ENCODE data around the gene CHCHD4. TPM values are rescaled to one million over a fixed set of nuclear protein-coding genes. Genes with fewer than 3 reads are reported as not detected.
"Not testable (repeated sequence)": the region's sequence is repeated elsewhere in the genome, so short reads cannot be mapped to it uniquely, and the experiment has no call there.

The CHCHD4 gene
- total and polyA plus RNA-seq, 3 donors from 2014 or later: 13.3 to 19.1 (median 15.7) TPM

- DNase-seq: no peak
- no peaks in the 10 kb centered on the region for H3K9me3 ChIP-seq
- no peak overlapping the region for H3K4me3 ChIP-seq
- H3K36me3 ChIP-seq (ENCODE audit: low read depth, missing control alignments): no peaks in the 10 kb centered on the region
- 97 to 98% methylated on average over 6 to 7 of the region's 7 CpGs for WGBS, 2 donors
- peak in 1 of 3 experiments; percentile 17 for TF ChIP-seq CTCF (IDR thresholded peaks at IDR 0.05)
- no peak for TF ChIP-seq POLR2A (IDR thresholded peaks at IDR 0.05)
- no peaks in the 10 kb centered on the region for H3K4me1 ChIP-seq
- intact Hi-C loops (cut with DNase I; ENCODE audit: low total_unique reads): no loop called here
- no peaks in the 10 kb centered on the region for H3K27me3 ChIP-seq
- H3K27ac ChIP-seq: no peak overlapping the region
These were observed 10.6 kb downstream of the CHCHD4 start for GRCh38 chr3:14113965-14114635.

GRCh38 chr3:14110699-14111098, 14.0 kb downstream of the CHCHD4 start:
- DNase-seq: no peak
- intact Hi-C loops (cut with DNase I; ENCODE audit: low total_unique reads): no loop called here
- TF ChIP-seq CTCF (IDR thresholded peaks at IDR 0.05): no peak
- no peak for TF ChIP-seq POLR2A (IDR thresholded peaks at IDR 0.05)
- 74 to 77% methylated on average over 4 of the region's 4 CpGs for WGBS, 2 donors
- Histone ChIP-seq H3K9me3 (no peaks in the 10 kb centered on the region), H3K27ac (no peak overlapping the region), H3K4me1 (no peaks in the 10 kb centered on the region), H3K4me3 (no peak overlapping the region), H3K36me3 (ENCODE audit: low read depth, missing control alignments) (no peaks in the 10 kb centered on the region), H3K27me3 (no peaks in the 10 kb centered on the region)

- DNase-seq; intact Hi-C loops (cut with DNase I; ENCODE audit: low total_unique reads); H3K4me1 ChIP-seq; H3K36me3 ChIP-seq (ENCODE audit: low read depth, missing control alignments); H3K4me3 ChIP-seq; H3K27me3 ChIP-seq; H3K27ac ChIP-seq; H3K9me3 ChIP-seq: not testable (repeated sequence)
- WGBS, 2 donors: 82 to 94% methylated on average over 5 of the region's 5 CpGs
These were observed 14.8 kb downstream of the CHCHD4 start for GRCh38 chr3:14109821-14110220.

GRCh38 chr3:14097616-14098391, 26.9 kb downstream of the CHCHD4 start:
- no peaks in the 10 kb centered on the region for H3K36me3 ChIP-seq (ENCODE audit: low read depth, missing control alignments)
- intact Hi-C loops (cut with DNase I; ENCODE audit: low total_unique reads): no loop called here
- no peak for DNase-seq
- TF ChIP-seq CTCF (IDR thresholded peaks at IDR 0.05): no peak
- TF ChIP-seq POLR2A (IDR thresholded peaks at IDR 0.05): no peak
- H3K27ac ChIP-seq: no peak overlapping the region
- H3K4me3 ChIP-seq: no peak overlapping the region
- H3K9me3 ChIP-seq: no peaks in the 10 kb centered on the region
- no peaks in the 10 kb centered on the region for H3K27me3 ChIP-seq
- no peaks in the 10 kb centered on the region for H3K4me1 ChIP-seq
- WGBS, 2 donors: 95 to 96% methylated on average over 5 of the region's 5 CpGs

- Histone ChIP-seq H3K36me3 (ENCODE audit: low read depth, missing control alignments) (no peaks in the 10 kb centered on the region), H3K4me1 (no peaks in the 10 kb centered on the region), H3K27me3 (no peaks in the 10 kb centered on the region), H3K9me3 (no peaks in the 10 kb centered on the region), H3K4me3 (no peak overlapping the region), H3K27ac (no peak overlapping the region)
- no peak for DNase-seq
- WGBS, 2 donors: 91% methylated on average over 3 of the region's 3 CpGs
- TF ChIP-seq CTCF (IDR thresholded peaks at IDR 0.05) (no peak), POLR2A (IDR thresholded peaks at IDR 0.05) (no peak)
- intact Hi-C loops (cut with DNase I; ENCODE audit: low total_unique reads): no loop called here
These were observed 27.9 kb downstream of the CHCHD4 start for GRCh38 chr3:14096742-14097141.

Measured in testis (tissue), 3 donors.